Medulla oblongata (tissue), 1 donor: Measurements from ENCODE around the gene EVA1A.
A peak's percentile ranks its signal among the peaks of the same experiment; 100 is the strongest.

Experiments used
- DNase-seq: peaks from one replicate; pipeline ENCODE4 v3.0.0-alpha.2; 2015; ENCODE audit errors: extremely low spot score

EVA1A gene

DNA sequence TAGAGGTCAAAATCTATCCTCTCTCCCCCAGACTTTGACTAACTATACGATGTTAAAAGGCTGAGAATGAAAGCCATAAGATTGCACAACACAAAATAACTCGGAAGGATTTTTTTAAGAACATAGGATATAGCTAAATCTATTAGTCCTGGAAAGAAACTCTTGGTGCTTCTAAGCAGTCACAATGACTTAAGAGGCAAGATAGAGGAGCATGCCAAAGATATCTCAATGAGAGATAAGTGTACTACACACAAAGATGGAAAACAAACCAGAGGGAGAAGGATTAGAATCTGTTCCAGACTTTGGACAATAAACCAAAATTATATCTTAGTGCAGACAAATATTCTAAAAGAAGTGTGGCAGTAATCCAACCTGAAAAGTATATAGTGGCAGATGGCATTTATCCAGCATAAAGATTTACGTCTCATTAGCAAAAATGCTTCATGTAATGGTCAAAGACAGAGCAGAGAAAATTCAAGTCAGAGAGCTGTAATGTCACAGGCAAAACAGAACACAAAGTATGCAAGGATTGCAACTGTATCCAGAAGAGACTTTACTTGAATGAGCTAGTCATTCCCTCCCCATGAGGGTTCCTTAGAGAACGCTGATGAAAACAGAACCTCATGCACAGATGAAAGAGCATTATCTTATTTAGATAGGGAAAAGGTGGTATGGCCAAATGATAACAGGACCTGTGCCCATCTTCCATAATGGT is 28.8 kb upstream of the EVA1A start:
- DNase-seq, result no peak

DNA sequence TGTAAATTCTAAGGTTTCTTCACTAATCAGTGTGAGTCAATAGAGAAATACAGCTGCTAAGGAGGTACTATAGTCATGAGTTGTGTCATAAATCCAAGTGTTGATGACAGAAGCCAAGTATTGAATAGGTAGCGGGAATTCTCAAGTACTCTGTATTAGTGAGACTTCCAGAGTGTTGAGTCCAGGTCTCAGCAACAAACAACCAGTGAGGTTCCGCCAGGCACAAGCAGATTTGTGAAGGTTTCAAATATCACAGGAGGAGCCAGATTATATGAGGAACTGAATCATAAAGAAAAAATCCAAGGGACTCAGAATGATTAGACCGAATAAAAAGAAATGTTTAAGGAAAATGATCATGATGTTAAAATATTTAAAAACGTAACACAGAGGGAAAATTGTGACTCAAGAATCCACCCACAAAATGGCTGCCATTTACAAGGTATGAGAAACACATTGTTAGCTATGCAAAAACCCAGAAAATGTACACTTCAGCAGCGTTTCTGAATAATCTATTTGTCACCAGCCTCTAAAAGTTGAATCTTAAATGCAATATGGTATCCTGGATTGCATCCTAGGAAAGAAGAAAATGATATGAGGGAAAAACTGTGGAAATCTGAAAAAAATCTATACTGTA is 27.3 kb upstream of the EVA1A start:
- no peak for DNase-seq

DNA sequence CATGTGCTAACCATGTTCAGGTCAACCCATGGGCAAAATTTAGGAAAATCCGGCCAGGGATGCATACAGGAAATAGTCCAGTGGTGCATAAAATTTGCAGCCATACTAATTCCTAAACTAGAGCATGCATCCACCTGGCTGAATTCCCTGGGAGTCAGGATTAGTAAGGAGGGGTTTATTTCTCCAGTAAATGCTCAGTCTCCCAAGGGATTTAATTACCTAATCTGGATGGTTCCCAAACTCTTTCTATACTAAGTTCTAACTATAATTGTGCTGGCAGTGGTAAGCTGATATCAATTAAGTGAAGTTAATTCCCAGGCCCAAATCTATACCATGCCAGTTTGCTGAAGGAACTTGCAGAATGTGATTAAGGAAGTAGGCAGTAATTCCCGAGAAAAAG is 26.2 kb upstream of the EVA1A start:
- DNase-seq, result no peak

- DNase-seq, result no peak
Observed at GRCh38 chr2:75582840-75583239, 22.1 kb upstream of the EVA1A start.

DNA sequence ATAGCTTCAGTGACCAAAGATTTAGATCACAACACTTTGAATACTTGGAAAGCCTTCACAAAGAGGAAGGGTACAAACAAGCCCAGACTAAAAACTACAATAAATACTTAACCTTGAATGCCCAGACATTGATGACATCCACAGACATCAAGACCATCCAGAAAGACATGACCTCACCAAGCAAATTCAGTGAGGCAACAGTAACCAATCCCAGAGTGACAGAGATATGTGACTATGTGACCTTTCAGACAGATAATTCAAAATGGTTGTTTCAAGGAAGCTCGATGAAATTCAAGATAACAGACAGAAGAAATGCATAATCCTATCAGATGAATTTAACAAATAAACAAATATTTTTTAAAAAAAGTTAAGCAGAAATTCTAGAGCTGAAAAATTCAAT is 19.9 kb upstream of the EVA1A start:
- no peak for DNase-seq

DNA sequence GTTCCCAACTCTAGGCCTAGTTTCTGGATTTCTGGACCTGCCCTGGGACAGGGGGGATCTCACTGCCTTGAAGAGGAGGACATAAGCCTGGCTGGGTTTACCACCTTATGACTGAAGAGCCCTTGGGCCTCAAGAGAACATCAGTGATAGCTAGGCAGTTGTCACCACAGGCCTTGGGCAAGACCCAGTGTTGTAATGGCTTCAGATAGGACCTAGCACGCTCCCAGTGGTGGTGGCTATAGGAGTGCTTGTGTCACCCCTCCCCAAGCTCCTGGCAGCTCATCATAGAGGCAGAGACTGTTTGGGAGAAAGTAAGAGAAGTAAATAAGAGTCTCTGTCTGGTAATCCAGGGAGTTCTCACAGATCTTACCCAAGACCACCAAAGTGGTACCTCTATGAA is 19.4 kb upstream of the EVA1A start:
- no peak for DNase-seq

DNA sequence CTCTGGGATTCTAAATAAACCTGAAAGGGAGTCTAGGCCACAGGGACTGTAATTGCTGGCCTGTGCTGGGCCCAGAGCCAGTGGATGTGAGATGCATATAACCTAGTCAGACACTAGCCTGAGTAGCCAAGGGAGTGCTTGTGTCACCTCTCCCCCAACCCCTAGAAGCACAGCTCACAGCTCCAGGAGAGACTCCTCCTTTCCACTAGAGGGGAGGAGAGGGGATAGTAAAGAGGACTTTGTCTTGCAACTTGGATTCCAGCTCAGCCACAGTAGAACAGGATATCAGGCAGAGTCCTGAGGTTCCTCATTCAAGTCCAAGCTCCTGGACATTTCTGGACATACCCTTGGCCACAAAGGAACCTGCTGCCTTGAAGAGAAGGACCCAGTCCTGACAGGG is 18.4 kb upstream of the EVA1A start:
- DNase-seq, result no peak

GRCh38 chr2:75577280-75577679 is 16.5 kb upstream of the EVA1A start:
- DNase-seq, result no peak

- DNase-seq, result no peak
Observed at GRCh38 chr2:75574106-75574505, 13.4 kb upstream of the EVA1A start.

DNA sequence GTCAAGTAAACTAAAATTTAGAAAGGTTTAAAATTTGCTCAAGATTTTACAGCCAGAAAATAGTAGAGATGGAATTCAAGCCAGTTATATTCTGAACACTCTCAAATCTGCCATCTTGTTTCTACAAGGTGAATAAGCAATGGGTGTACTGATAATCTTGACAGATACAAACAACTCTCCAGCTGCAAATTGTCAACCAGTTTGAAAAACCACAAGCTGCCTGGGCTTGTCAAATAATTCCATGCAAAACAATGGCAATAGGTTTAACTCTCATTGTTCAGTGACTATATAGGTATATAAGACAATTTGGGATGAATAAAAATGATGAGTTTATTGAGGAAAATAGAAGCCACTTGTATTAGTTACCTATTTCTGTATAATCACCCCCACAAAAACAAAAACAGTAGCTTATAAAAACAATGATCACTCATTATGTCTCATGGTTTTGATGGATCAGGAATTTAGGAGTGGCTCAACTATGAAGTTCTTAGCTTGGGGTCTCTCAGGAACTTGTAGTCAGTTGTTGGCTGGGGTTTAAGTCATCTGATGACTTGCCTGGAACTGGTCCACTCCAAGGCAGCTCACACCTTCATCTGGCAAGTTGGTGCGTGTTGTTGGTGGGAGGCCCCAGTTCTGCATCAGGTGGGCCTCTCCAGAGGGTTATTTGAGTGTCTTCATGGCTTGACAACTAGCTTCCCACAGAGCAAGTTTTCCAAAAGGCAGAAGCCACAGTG is 12.6 kb upstream of the EVA1A start:
- DNase-seq, result no peak

DNA sequence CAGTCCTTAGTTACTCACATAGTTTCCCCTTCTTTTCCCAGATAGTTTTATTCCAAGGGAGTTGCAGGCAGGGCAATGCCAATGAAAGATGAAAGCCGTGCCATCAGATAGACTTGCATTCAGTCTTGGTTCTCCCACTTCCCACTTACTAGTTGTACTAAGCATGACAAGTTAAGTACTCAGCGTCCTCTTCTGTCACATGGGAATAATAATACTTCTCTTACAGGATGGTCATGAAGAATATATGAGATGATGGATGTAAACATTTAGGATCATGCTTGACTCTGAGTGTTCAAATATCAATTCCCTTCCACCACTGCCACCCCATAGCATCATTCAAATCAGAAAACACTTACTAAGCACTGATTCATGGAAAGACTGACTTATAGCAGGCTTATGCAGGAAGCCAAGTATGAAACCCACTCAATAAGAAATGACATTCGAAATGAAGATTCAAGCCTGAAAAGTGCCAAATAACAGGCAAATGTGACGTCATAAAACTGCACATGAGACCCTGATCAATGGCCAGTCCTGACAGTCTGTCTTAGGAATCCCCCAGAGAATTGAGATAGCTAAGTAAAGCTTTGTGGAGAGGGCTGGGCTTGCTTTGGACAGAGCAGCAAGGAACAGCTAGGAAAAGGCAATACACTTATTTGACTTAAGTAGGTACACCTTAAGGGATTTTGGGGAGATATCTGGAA is 11.1 kb upstream of the EVA1A start:
- no peak for DNase-seq

- DNase-seq, result peak; percentile 38
Observed at GRCh38 chr2:75570948-75571729, 10.4 kb upstream of the EVA1A start.

GRCh38 chr2:75570024-75570947 is 9.5 kb upstream of the EVA1A start:
- DNase-seq, result no peak

GRCh38 chr2:75569546-75569945 is 8.8 kb upstream of the EVA1A start:
- DNase-seq, result no peak

DNA sequence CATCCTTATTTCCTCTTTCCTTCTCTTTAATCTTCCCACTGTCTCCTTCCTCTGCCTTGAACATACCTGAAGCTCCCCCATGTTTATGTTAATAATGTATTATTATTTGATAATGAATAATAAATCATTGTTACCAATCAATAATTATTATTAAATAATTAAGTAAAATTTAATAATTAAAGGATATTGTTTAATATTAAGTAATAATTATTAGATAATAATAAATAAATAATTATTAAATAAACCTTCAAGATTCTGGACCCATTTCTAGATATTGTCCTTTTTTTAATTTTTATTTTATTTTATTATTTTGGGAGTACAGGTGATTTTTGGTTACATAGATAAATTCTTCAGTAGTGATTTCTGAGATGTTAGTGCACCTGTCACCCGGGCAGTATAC is 7.4 kb upstream of the EVA1A start:
- no peak for DNase-seq

DNA sequence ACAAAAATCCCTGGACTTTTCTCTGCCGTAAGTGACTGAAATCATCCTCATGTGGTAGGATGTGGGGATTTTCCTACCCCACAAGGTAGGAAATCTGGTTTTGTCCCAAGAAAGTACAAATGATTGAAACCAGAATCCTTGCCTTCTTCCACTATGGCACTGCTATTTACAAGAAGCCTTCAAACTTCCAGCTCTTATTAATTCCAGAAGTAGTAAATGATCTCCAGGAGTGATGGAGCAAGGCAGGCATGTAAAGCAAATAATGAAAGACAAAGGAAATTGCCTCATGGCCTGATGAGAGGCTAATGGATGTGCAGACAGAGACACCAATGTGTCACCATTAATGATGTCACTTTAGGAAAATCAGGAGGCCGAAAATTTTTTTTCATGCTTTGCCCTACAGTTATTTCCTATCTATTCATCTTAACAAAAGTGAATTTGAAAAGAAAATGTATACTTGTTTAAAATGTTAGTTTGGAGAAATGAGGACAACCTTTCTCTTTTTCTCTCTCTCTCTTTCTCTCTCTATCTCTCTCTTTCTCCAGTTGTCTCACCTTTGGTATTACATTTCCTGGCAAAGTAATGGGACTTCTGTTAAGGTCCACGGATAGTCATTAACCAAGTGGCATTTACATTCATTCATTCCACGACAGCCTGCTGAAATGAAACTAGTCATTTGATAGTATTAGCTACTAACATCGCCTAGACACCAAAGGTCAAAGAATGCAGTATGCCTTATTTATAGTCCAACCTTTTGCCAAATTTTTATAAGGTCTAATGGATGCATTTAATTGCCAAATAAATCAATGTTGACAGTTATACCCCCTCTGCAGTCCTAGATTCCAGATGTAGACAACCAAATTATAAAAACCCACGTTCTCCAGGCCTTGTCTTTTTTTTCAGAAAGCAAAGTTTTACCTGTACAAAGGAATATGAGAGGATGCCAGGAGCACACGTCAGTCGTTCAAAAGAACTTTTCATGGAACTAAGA is 5.0 kb upstream of the EVA1A start:
- DNase-seq, result no peak

DNA sequence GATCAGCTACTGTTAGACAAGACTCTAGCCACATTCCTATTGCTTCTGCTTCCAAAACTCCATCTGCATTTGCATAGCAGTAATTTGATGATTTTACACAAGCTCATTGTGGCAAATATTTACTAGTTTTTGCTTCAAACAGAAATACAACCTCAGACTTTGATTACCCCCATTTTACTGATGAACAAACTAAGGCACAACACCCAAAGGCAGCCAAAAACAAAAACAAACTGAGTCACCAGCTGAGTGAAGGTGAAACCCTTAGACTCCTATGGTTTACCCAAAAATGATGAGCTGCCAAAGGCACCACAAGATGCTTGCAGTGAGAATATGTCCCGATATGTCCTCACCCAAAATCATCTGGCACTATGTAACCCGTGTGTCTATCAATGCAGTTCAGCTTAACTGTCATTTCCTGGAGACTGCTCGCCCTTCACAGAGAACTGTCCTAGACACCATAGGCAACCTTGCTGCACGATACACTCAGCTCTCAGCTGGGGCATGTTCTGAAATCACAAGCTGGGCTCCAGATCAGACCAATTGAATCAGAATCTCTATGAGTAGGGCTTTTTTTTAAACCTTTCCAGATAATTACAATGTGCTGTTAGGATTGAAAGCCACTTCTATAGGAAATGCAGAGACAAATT is 4.1 kb upstream of the EVA1A start:
- DNase-seq, result no peak

- DNase-seq, result no peak
Observed at GRCh38 chr2:75564026-75564688, 3.4 kb upstream of the EVA1A start.
